HG02759 (cell line): ENCODE measurements around the gene NOTCH1.

Experiments used
- ATAC-seq: cut with Tn5 transposase; IDR thresholded peaks from one replicate; pipeline ENCODE4 v1.9.1; 2021; ENCODE audit warnings: mild to moderate bottlenecking, moderate library complexity; ENCODE audit not compliant: unreplicated experiment

NOTCH1 gene

GRCh38 chr9:136488247-136489214, 57.3 kb downstream of the NOTCH1 start:
- ATAC-seq, result no peak

- no peak for ATAC-seq
These were observed 58.2 kb downstream of the NOTCH1 start for GRCh38 chr9:136487672-136488071.

- ATAC-seq, result no peak
These were observed 58.8 kb downstream of the NOTCH1 start for GRCh38 chr9:136486823-136487620.

DNA sequence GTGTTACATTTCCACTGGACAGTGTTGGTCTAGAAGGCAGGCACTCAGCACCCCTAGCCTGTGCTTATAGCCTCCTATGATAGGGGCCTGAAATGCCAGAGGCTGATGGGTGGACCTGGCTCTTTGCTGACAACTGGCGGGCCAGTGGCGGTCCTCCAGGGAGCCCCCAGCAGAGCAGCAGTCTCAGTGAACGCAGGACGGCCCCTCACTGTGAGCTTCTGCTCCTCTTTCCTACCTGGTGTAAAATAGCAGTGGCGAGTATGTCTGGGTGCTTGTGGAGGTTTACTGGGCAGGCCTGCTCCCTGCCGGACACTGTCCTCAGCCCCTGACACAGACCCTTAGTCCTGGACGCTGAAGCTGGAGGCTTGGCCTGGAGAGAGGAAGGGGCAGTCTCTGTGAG, 59.7 kb downstream of the NOTCH1 start:
- ATAC-seq, result no peak

GRCh38 chr9:136485049-136486045, 60.5 kb downstream of the NOTCH1 start:
- no peak for ATAC-seq

- ATAC-seq, result no peak
These were observed 61.4 kb downstream of the NOTCH1 start for GRCh38 chr9:136484153-136485048.

DNA sequence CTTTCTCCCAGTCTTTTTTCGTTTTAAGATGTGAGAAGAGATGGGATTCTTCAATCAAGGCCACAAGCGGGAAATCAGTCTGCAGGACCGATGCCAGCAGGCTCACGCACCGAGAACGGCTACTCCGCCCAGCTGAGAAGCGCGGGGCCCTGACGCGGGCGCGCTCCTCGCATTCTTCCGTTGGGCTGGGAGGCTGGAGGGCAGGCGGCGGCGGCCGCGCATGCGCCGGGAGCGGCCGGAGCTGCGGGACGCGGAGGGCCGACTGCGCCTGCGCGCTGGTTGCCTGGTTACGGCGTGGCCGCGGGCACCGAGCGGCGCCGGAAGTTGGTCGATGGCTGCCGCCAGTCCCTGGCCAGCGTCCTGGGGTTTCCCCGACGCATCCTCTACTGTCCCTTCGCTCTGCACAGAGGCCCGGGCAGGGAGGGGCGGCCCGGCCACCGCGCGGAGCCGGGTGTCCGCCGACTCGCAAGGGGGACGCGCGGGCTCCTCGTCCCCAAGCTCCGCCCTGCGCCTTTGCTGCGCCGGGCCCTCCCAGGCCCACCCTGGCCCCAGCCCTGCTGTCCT, 62.2 kb downstream of the NOTCH1 start:
- peak; percentile 71 for ATAC-seq

DNA sequence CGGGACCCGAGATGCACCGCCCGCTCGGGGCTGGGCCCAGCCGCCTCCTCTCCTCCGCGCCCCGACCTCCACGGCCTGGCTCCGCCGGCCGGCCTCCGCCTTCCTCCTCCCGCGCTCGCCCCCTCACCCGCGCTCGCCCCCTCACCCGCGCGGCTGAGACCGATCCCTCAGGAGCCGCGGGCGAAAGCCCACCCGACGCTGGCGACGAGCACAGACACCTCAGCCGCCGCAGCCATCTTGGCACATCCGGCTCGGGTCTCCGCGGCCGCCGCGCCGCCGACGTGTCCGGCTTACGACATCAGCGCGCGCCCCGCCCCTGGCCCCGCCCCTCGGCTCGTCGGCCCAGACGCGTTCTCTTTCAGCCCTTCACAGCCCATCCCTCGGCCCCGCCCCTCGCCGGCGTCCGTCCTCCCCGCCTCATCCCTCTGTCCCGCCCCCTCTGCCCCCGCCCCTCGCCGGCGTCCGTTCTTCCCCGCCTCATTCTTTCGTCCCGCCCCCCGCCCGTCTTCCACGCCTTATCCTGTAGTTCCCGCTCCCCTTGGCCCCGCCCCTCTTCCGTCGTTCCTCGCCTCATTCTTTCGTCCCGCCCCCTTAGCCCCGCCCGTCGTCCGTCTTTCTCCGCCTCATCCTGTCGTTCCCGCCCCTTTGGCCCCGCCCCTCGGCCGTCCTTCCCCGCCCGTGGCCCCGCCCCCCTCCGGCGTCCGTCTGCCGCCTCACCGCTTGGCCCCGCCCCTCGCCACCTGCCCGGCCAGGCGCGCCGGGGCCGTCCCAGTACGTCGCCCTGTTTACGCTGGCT, 62.9 kb downstream of the NOTCH1 start, which contains the start of gene SEC16A:
SEC16A (minus strand) TSS at position 248 of the 796 bp plus-strand sequence. CDS start 5,425 bp downstream, outside the sequence.
- peak; percentile 58 for ATAC-seq

- ATAC-seq, result no peak
These were observed 63.6 kb downstream of the NOTCH1 start for GRCh38 chr9:136482046-136482792.

GRCh38 chr9:136481558-136481957, 64.3 kb downstream of the NOTCH1 start:
- ATAC-seq, result no peak

GRCh38 chr9:136476369-136477150, 69.3 kb downstream of the NOTCH1 start:
- no peak for ATAC-seq

DNA sequence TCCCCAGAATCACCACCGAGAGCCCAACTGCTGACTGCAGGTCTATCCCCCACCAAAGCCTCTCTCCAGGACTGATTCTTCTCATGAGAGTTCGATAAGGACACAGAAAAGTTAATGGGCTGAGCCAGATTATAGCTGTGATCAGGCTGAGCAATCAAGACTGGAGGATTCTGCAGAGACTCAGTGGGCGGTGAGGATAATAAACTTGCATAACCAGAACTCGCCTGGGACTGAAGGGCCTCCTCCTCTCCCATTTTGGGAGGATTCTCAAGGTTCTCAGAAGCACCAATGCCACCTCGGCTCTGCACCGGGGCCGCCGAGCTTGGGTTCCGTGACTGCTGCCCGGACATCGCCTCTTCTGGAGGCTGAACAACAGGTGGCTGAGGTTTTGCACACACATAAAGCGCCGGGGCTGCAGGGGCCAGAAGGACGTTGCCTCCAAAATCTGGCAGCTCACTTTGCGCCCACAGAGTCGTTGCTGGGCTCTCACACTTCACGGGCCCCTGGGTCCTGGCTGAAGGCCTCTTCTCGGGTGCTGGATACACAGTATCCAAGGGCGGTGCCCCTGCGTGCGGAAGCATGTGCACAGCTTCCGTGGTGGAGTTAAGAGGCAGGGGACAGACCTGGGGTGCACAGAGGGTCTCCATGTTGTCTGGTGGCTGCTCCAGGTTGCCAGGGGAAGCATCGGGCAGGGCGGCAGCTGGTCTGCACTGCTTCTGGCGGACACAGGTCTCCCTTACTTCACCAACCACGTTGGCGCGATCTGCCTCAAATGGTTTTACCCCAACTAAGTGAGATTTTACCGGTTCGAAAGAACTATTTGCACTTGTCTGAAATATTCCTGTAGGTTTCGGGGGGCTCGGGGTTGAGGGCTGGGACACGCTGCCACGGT, 70.6 kb downstream of the NOTCH1 start:
- ATAC-seq, result no peak

GRCh38 chr9:136474021-136474640, 71.7 kb downstream of the NOTCH1 start:
- ATAC-seq, result no peak

DNA sequence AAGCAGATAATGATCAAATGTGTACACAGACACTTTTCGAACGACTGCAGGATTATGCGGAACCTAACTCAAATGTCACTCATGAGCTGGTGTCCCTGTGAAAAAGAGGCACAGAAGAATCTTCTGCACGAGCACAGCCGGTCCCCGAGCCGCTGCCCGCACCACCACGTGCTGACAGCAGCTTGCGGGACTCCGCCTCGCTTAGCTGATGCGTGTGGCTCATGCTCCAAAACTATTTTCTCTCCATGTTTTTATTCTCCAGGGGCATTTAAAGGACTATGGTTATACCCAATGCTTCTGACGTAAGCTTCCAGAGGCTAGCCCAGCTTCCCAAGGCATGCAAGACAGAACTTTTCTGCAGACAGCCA, 72.5 kb downstream of the NOTCH1 start:
- no peak for ATAC-seq

- no peak for ATAC-seq
These were observed 73.1 kb downstream of the NOTCH1 start for GRCh38 chr9:136472640-136473353.
